NCI-H345 treated with DMSO at 0.1 percent for 48 hours (cell line): Measurements from ENCODE around the gene S100A8.
A peak's percentile ranks its signal among the peaks of the same experiment; 100 is the strongest.
"Not testable (repeated sequence)": the region's sequence is repeated elsewhere in the genome, so short reads cannot be mapped to it uniquely, and the experiment has no call there.

Source experiments
- DNase-seq: peaks from one replicate; lab custom pipeline; 2025; ENCODE audit not compliant: unreplicated experiment; lab: John Stamatoyannopoulos, UW

The S100A8 gene

GRCh38 chr1:153390938-153391710, at the start of gene S100A8:
TSS of gene S100A8 (minus strand) at chr1:153391073. CDS start at chr1:153390535, 538 bp downstream.
- peak; percentile 30 for DNase-seq

- DNase-seq = no peak
Measured at GRCh38 chr1:153439273-153439672, 48.4 kb upstream of the S100A8 start.

GRCh38 chr1:153438599-153438998, 47.7 kb upstream of the S100A8 start:
- DNase-seq = no peak

GRCh38 chr1:153437236-153437635, 46.4 kb upstream of the S100A8 start:
- no peak for DNase-seq

GRCh38 chr1:153434746-153435455, 44.0 kb upstream of the S100A8 start:
- no peak for DNase-seq

GRCh38 chr1:153432874-153433681, 42.2 kb upstream of the S100A8 start:
- no peak for DNase-seq

- DNase-seq = no peak
Measured at GRCh38 chr1:153431928-153432327, 41.1 kb upstream of the S100A8 start.

- no peak for DNase-seq
Measured at GRCh38 chr1:153431427-153431826, 40.6 kb upstream of the S100A8 start.

GRCh38 chr1:153431002-153431401, 40.1 kb upstream of the S100A8 start:
- no peak for DNase-seq

- no peak for DNase-seq
Measured at GRCh38 chr1:153430561-153430960, 39.7 kb upstream of the S100A8 start.

- no peak for DNase-seq
Measured at GRCh38 chr1:153430166-153430553, 39.3 kb upstream of the S100A8 start.

GRCh38 chr1:153429266-153430165, 38.6 kb upstream of the S100A8 start:
- DNase-seq = peak; percentile 98

- no peak for DNase-seq
Measured at GRCh38 chr1:153428791-153429190, 37.9 kb upstream of the S100A8 start.

- DNase-seq = no peak
Measured at GRCh38 chr1:153428073-153428638, 37.3 kb upstream of the S100A8 start.

- DNase-seq = no peak
Measured at GRCh38 chr1:153426809-153427208, 35.9 kb upstream of the S100A8 start.

GRCh38 chr1:153422450-153423068, 31.7 kb upstream of the S100A8 start:
- no peak for DNase-seq

GRCh38 chr1:153420306-153420705, 29.4 kb upstream of the S100A8 start:
- DNase-seq = no peak

GRCh38 chr1:153419436-153419793, 28.5 kb upstream of the S100A8 start:
- DNase-seq = not testable (repeated sequence)

- not testable (repeated sequence) for DNase-seq
Measured at GRCh38 chr1:153418758-153419435, 28.0 kb upstream of the S100A8 start.
